Measurements from ENCODE around the gene YIF1B. TPM values are rescaled to one million over a fixed set of nuclear protein-coding genes. Genes with fewer than 3 reads are reported as not detected.
A peak's percentile ranks its signal among the peaks of the same experiment; 100 is the strongest.

The YIF1B gene
- total RNA-seq, 4 donors from 2014 or later, result 24.0 to 42.8 (median 27.3) TPM

GRCh38 chr19:38318660-38319059 lies 2.9 kb upstream of the YIF1B start:
- TF ChIP-seq POLR2A (IDR thresholded peaks at IDR 0.05), result no peak
- TF ChIP-seq, protein P1, sequence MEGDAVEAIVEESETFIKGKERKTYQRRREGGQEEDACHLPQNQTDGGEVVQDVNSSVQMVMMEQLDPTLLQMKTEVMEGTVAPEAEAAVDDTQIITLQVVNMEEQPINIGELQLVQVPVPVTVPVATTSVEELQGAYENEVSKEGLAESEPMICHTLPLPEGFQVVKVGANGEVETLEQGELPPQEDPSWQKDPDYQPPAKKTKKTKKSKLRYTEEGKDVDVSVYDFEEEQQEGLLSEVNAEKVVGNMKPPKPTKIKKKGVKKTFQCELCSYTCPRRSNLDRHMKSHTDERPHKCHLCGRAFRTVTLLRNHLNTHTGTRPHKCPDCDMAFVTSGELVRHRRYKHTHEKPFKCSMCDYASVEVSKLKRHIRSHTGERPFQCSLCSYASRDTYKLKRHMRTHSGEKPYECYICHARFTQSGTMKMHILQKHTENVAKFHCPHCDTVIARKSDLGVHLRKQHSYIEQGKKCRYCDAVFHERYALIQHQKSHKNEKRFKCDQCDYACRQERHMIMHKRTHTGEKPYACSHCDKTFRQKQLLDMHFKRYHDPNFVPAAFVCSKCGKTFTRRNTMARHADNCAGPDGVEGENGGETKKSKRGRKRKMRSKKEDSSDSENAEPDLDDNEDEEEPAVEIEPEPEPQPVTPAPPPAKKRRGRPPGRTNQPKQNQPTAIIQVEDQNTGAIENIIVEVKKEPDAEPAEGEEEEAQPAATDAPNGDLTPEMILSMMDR (IDR thresholded peaks at IDR 0.05), result no peak
- H3K4me1 ChIP-seq, result peaks cover 34 to 95% (median 50%) of the 10 kb centered on the region in 3 donors
- H3K36me3 ChIP-seq, result peaks cover 0 to 6% (median 0%) of the 10 kb centered on the region in 3 donors
- intact Hi-C loops (cut with DNase I), result no loop called here
- H3K9me3 ChIP-seq, result no peaks in the 10 kb centered on the region
- no peak for DNase-seq
- peak overlapping the region in 2 of 4 donors; percentile 80 to 86 for H3K4me3 ChIP-seq
- WGBS, 2 donors, result 24 to 56% methylated on average over 3 to 4 of the region's 6 CpGs
- H3K27me3 ChIP-seq, result no peaks in the 10 kb centered on the region
- peak overlapping the region; percentile 89 to 93 (median 90) for H3K27ac ChIP-seq

GRCh38 chr19:38317104-38317612 lies 1.4 kb upstream of the YIF1B start:
- Histone ChIP-seq H3K27me3 (no peaks in the 10 kb centered on the region), H3K4me3 (peak overlapping the region in 2 of 4 donors; percentile 15 to 75), H3K27ac (peak overlapping the region; percentile 70 to 93 (median 90)), H3K36me3 (no peaks in the 10 kb centered on the region), H3K4me1 (peaks cover 34 to 82% (median 38%) of the 10 kb centered on the region in 3 donors), H3K9me3 (no peaks in the 10 kb centered on the region)
- no peak for DNase-seq
- TF ChIP-seq POLR2A (IDR thresholded peaks at IDR 0.05), result no peak
- TF ChIP-seq, protein P1 (IDR thresholded peaks at IDR 0.05), result no peak
- intact Hi-C loops (cut with DNase I), result no loop called here
- WGBS, 2 donors, result 49 to 71% methylated on average over 11 of the region's 11 CpGs

DNA sequence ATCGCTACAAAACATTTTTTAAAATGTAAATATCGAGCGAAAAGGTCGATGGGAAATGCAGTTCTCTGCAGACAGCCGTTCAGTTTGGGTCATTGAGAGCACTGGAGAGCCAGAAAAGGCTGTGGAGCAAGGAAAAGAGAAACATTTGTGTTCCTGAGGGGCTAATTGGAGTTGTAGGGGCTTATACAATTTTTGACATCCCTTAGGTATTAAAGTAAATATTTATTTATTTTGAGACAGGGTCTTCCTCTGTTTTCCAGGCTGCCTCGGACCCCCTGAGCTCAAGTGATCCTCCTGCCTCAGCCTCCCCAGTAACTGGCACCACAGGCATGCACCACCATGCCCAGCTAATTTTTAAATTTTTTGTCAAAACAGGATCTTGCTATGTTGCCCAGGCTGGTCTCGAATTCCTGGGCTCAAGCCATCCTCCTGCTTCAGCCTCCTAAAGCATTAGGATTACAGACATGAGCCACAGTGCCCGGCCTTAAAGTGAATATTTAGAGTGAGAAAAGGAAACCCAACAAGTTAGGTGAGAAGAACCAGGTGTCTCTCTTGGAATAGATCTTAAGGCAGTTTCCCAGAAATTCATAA lies 825 bp upstream of the YIF1B start:
- DNase-seq, result no peak
- 24 to 34% methylated on average over 7 to 8 of the region's 8 CpGs for WGBS, 2 donors
- intact Hi-C loops (cut with DNase I), result no loop called here
- Histone ChIP-seq H3K4me3 (peak overlapping the region; percentile 36 to 75 (median 56)), H3K36me3 (no peaks in the 10 kb centered on the region), H3K27me3 (no peaks in the 10 kb centered on the region), H3K27ac (peak overlapping the region; percentile 70 to 93 (median 90)), H3K9me3 (no peaks in the 10 kb centered on the region), H3K4me1 (peaks cover 32 to 76% (median 33%) of the 10 kb centered on the region in 3 donors)
- no peak for TF ChIP-seq POLR2A (IDR thresholded peaks at IDR 0.05)
- TF ChIP-seq, protein P1 (IDR thresholded peaks at IDR 0.05), result no peak

DNA sequence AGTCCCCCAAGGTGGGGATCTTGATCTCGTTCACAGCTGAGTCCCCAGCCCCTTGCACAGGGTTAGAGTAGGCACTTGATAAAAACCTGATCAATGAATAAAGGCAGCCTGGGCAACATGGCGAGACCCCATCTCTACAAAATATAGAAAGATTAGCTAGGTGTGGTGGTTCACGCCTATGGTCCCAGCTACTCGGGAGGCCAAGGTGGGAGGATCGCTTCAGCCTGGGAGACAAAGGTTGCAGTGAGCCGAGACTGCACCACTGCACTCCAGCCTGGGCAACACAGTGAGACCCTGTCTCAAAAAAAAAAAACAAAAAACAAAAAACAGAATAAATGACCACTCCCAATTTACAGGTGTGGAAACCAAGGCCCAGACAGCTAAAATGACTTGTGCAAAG lies 4.8 kb downstream of the YIF1B start:
- intact Hi-C loops (cut with DNase I), result no loop called here
- peaks cover under 1 to 20% (median 8%) of the 10 kb centered on the region in 3 donors for H3K4me1 ChIP-seq
- H3K27ac ChIP-seq, result no peak overlapping the region
- TF ChIP-seq POLR2A (IDR thresholded peaks at IDR 0.05), result no peak
- TF ChIP-seq, protein P1 (IDR thresholded peaks at IDR 0.05), result no peak
- H3K9me3 ChIP-seq, result no peaks in the 10 kb centered on the region
- no peak overlapping the region for H3K4me3 ChIP-seq
- H3K27me3 ChIP-seq, result no peaks in the 10 kb centered on the region
- no peak for DNase-seq
- peaks cover 10 to 37% (median 10%) of the 10 kb centered on the region in 3 donors for H3K36me3 ChIP-seq
- WGBS, 2 donors, result 93 to 100% methylated on average over 4 to 5 of the region's 6 CpGs

- H3K27me3 ChIP-seq, result no peaks in the 10 kb centered on the region
- H3K27ac ChIP-seq, result no peak overlapping the region
- intact Hi-C loops (cut with DNase I), result no loop called here
- TF ChIP-seq, protein P1 (IDR thresholded peaks at IDR 0.05), result no peak
- no peak for TF ChIP-seq POLR2A (IDR thresholded peaks at IDR 0.05)
- H3K4me3 ChIP-seq, result no peak overlapping the region
- 47 to 100% methylated on average over 2 of the region's 2 CpGs for WGBS, 2 donors
- no peak for DNase-seq
- no peaks in the 10 kb centered on the region for H3K9me3 ChIP-seq
- H3K4me1 ChIP-seq, result peaks cover 0 to 23% (median 7%) of the 10 kb centered on the region in 3 donors
- H3K36me3 ChIP-seq, result peaks cover 10 to 43% (median 10%) of the 10 kb centered on the region in 3 donors
These were observed 5.5 kb downstream of the YIF1B start for GRCh38 chr19:38310279-38310670.

All from esophagus squamous epithelium (tissue), 5 donors.